GM12875 (cell line): ENCODE results near the gene GAK.

Experiments used
- H3K4me3 ChIP-seq: one replicate; pipeline ENCODE4 v1.5.1; 2011; ENCODE audit warnings: low read depth, low read length, control low read depth
- CTCF ChIP-seq: IDR thresholded peaks from 2 replicates; pipeline ENCODE4 v1.5.1; 2011; ENCODE audit warnings: low read depth, mild to moderate bottlenecking, control low read depth, inconsistent platforms, low read length, moderate library complexity, borderline replicate concordance; ENCODE audit not compliant: insufficient read depth

The GAK gene

GRCh38 chr4:958696-959337, 26.7 kb upstream of the GAK start:
- no peak overlapping the region for H3K4me3 ChIP-seq
- TF ChIP-seq CTCF = no peak

- TF ChIP-seq CTCF = no peak
- no peak overlapping the region for H3K4me3 ChIP-seq
These were observed 26.2 kb upstream of the GAK start for GRCh38 chr4:958314-958665.

- no peak for TF ChIP-seq CTCF
- H3K4me3 ChIP-seq = no peak overlapping the region
These were observed 25.6 kb upstream of the GAK start for GRCh38 chr4:957581-958313.

GRCh38 chr4:957231-957580, 25.1 kb upstream of the GAK start:
- no peak for TF ChIP-seq CTCF
- H3K4me3 ChIP-seq = no peak overlapping the region

GRCh38 chr4:956531-957230, 24.6 kb upstream of the GAK start:
- TF ChIP-seq CTCF = no peak
- H3K4me3 ChIP-seq = no peak overlapping the region

GRCh38 chr4:955931-956381, 23.8 kb upstream of the GAK start:
- no peak for TF ChIP-seq CTCF
- no peak overlapping the region for H3K4me3 ChIP-seq
